HG03457 (cell line): ENCODE measurements around the gene FRMD6.

Source experiments
- ATAC-seq: cut with Tn5 transposase; IDR thresholded peaks from one replicate; pipeline ENCODE4 v1.9.1; 2021; ENCODE audit warnings: moderate number of reproducible peaks; ENCODE audit not compliant: unreplicated experiment

The FRMD6 gene

DNA sequence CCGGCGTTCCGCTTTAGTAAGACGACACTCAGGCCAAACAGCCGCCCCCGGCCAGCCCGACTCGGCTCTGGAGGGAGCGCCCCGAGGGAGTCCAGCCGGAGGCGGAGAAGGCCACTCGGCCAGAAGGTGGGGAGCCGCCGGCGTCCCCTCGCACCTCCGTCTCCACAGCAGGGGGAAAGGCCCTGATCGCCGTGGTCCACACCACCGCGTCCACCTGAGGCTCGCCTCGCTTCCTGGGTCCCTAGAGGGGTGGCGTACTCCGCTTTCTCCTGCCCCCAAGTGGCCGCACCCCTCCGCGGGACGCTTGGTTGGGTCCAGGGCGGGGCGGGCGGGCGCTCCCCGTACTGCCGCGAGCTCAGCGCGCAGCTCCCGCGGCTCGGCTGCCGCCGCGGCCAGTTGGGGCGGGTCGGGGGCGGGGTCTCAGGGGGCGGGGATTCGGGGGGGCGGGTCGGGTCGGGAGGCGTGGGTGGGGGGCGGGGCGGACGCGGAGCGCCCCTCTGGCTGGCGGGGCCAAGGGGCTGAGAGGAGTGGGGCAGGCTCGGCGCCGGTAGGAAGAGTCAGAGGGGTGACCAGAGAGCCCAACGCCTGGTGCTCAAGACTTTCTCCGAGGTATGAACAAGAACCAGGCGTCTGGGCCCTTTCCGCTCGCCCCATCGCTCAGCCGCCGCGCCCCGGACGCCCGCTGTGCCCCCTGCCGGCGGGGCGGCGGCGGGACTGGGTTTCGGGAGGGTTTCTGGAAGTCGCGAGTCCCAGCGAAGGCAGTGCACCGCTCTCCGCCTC, at the start of gene FRMD6:
Gene FRMD6, plus strand, starts transcription at position 523 of the 780 bp plus-strand sequence. CDS start 37,927 bp downstream, outside the sequence.
- ATAC-seq, result peak; percentile 64

- no peak for ATAC-seq
Observed at GRCh38 chr14:51602310-51602709, 49.4 kb upstream of the FRMD6 start.

- ATAC-seq, result no peak
Observed at GRCh38 chr14:51603495-51603894, 48.2 kb upstream of the FRMD6 start.

GRCh38 chr14:51604073-51604472, 47.6 kb upstream of the FRMD6 start:
- ATAC-seq, result no peak

- ATAC-seq, result no peak
Observed at GRCh38 chr14:51605575-51605974, 46.1 kb upstream of the FRMD6 start.

DNA sequence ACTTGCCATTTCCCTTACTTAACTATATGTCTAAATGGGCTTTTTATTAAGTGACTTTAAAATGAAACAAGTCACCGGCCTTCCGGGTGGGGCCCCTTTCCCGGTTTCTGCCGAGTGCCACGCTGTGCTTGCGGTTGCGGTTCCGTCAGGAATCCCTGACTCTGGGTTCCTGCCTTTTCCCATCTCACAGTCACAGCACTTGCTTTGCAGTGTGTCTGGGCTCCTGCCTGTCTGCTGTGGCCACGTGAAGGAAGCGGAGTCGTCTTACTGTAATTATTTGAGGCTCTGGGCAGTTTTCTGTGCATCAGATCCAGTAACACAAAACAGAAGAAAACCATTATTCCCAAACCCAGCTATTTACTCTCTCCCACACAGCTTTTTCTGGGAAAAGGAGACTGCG, 44.0 kb upstream of the FRMD6 start:
- no peak for ATAC-seq

DNA sequence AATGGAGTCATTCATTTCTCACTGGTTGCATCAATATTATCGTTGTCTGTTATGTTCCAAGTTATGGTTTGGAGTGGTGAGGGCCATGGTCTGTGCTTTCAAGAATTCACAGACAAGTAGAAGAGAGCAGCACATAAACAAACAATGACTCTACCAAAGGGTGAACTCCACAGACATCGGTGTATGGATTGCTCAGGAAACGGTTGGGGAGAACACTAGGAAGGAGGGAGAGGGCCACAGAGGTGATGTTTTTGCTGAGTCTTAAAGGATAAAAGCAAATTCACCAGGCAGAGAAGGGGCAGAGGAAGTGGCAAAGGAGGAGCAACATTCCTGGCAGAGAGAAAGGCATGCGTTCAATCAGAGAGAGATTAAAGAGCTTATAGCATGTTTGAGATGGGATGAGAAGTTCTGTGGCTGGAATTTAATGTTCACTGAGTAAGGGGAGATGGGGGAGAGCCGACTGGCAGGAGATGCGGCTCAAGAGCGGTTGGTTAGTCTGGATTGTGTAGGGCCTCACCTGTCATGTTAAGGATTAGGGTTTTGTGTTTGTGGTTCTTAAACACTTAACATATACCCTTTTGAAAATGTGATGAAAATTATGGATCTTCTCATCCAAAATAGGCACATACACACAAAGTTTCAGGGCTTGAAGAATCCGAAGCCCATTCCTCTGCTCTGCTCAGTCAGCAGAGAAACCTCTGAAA, 42.3 kb upstream of the FRMD6 start:
- no peak for ATAC-seq

GRCh38 chr14:51609955-51610283, 41.8 kb upstream of the FRMD6 start:
- ATAC-seq, result no peak

GRCh38 chr14:51610771-51611170, 40.9 kb upstream of the FRMD6 start:
- no peak for ATAC-seq

GRCh38 chr14:51612449-51612848, 39.3 kb upstream of the FRMD6 start:
- ATAC-seq, result no peak

GRCh38 chr14:51613416-51613815, 38.3 kb upstream of the FRMD6 start:
- no peak for ATAC-seq

DNA sequence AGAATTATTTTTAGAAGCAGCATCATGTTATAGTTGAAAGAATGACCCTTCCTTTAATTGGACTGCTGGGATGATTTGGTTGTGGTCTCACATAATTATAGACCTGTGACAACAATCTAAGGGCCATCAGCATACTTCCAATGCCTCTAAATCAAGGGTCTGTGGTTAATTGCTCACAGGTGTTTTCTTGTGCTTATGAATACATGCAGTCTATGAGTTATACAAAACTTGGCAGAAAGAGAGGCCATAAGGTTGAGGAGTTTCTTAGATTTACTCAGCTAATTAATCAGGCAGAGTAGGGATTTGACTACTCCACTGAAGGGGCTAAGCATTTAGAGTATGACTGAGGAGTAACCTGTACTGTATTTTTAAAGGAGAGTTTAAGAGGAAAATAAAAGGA, 37.0 kb upstream of the FRMD6 start:
- ATAC-seq, result no peak

DNA sequence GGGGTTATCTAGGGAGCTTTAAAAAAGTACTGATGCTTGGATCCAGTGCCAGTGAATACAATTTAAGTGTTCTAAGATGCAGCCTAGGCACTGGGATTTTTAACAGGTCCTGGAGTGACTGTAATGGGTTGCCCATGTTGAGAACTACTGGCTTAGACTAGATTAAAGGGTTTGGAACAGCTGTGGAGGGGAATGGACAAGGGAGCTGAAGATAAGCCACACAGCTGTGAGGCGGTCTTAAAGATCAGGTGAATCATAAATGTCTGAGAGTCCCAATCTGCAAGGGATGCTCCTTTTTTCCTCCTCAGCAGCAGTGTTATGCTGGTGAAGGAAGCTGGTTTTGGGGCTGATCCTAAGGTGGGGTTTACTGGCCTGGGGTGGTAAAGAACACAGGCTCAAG, 35.5 kb upstream of the FRMD6 start:
- no peak for ATAC-seq

DNA sequence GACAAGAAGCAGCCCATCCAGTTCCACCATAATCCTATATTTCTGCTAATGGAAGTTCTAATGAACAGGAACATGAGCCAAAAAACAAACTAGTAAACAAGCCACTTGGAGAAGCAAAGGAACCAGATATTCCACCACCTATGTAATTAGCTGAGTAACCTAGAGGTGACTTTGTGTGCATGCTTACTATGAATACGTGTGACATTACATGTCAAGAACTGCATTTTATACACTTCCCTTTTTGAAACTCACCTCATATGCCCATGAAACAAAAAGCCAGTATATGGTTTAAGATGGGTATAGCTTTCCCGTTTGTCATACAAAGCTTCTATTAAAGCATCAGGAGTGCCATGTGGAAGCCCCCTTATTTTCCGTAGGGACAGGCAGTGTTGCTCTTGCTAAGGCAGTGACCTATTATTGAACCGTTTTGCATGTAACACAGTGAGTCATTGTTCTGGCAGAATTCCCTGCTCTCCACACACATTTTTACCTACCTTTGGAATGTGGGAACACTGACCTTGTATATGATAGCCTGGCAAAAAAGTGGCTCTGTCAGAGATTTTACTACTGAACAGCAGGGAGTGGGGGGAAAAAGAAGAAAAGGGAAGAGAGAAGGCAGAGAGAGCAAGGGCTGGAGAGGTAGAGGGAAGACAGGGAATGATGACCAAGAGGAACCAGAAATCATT, 34.8 kb upstream of the FRMD6 start:
- ATAC-seq, result no peak

- no peak for ATAC-seq
Observed at GRCh38 chr14:51619561-51619960, 32.1 kb upstream of the FRMD6 start.

GRCh38 chr14:51620056-51620455, 31.7 kb upstream of the FRMD6 start:
- ATAC-seq, result no peak

- no peak for ATAC-seq
Observed at GRCh38 chr14:51621654-51622053, 30.1 kb upstream of the FRMD6 start.

GRCh38 chr14:51622376-51622775, 29.3 kb upstream of the FRMD6 start:
- ATAC-seq, result no peak

- no peak for ATAC-seq
Observed at GRCh38 chr14:51624955-51625569, 26.6 kb upstream of the FRMD6 start.

- ATAC-seq, result no peak
Observed at GRCh38 chr14:51626185-51626584, 25.5 kb upstream of the FRMD6 start.

DNA sequence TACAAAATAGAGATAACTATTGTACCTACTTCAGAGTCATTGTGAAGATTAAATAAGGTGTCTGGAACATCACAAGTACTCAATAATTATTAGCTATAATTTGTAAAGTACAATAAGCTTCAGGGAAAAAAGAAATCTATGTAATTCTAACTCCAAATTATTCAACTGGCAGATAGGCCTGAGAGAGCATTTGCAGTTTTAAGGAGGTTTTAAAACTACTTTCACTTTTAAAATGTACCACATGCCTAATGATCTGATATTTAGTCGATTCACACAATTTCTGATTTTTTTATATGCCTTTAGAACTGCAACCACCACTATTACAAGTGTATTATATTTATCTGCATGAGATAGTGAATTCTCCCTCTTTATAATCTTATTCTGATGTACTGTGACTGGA, 24.9 kb upstream of the FRMD6 start:
- no peak for ATAC-seq

DNA sequence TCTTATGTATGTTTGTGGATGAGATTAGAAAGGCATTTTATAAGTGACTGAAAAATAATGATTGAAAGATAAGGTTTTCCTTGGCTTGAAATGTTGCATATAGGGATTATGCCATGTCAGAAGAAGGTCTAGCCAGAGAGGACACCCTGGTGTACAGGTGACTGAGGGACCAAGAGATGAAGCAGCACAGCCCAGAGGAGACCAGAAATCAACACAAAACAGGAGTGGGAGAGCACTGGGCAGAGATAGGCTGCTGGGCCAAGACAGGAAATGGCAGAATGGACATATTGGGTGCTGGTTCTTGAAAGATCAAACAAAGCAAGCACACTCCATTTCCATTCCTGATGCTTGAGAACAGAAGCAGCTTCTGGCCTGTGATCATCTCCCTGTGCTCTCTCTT, 24.4 kb upstream of the FRMD6 start:
- ATAC-seq, result no peak
